ENCODE measurements around the gene CLCN6. TPM values are rescaled to one million over a fixed set of nuclear protein-coding genes. Genes with fewer than 3 reads are reported as not detected.
A peak's percentile ranks its signal among the peaks of the same experiment; 100 is the strongest.

Gene CLCN6
- total RNA-seq, 1 donor = 18.6 TPM

GRCh38 chr1:11806307-11806936 is 431 bp downstream of the CLCN6 start:
- peak; percentile 36 for DNase-seq (ENCODE audit: low read depth)
- H3K4me3 ChIP-seq (ENCODE audit: low read depth, low read length) = peak overlapping the region; percentile 89
- no peak for TF ChIP-seq CTCF (IDR thresholded peaks at IDR 0.05; ENCODE audit: insufficient read depth, low read depth, low read length)

GRCh38 chr1:11807133-11807532 is 1.1 kb downstream of the CLCN6 start:
- no peak for TF ChIP-seq CTCF (IDR thresholded peaks at IDR 0.05; ENCODE audit: insufficient read depth, low read depth, low read length)
- no peak for DNase-seq (ENCODE audit: low read depth)
- H3K4me3 ChIP-seq (ENCODE audit: low read depth, low read length) = peak overlapping the region; percentile 89

- DNase-seq (ENCODE audit: low read depth) = no peak
- TF ChIP-seq CTCF (IDR thresholded peaks at IDR 0.05; ENCODE audit: insufficient read depth, low read depth, low read length) = no peak
- H3K4me3 ChIP-seq (ENCODE audit: low read depth, low read length) = no peak overlapping the region
Measured at GRCh38 chr1:11813021-11813420, 7.0 kb downstream of the CLCN6 start.

- no peak for TF ChIP-seq CTCF (IDR thresholded peaks at IDR 0.05; ENCODE audit: insufficient read depth, low read depth, low read length)
- H3K4me3 ChIP-seq (ENCODE audit: low read depth, low read length) = no peak overlapping the region
- DNase-seq (ENCODE audit: low read depth) = no peak
Measured at GRCh38 chr1:11817192-11817591, 11.2 kb downstream of the CLCN6 start.

GRCh38 chr1:11822091-11822490 is 16.1 kb downstream of the CLCN6 start:
- TF ChIP-seq CTCF (IDR thresholded peaks at IDR 0.05; ENCODE audit: insufficient read depth, low read depth, low read length) = no peak
- peak; percentile 47 for DNase-seq (ENCODE audit: low read depth)
- H3K4me3 ChIP-seq (ENCODE audit: low read depth, low read length) = no peak overlapping the region

- TF ChIP-seq CTCF (IDR thresholded peaks at IDR 0.05; ENCODE audit: insufficient read depth, low read depth, low read length) = no peak
- no peak overlapping the region for H3K4me3 ChIP-seq (ENCODE audit: low read depth, low read length)
- no peak for DNase-seq (ENCODE audit: low read depth)
Measured at GRCh38 chr1:11823366-11824137, 17.6 kb downstream of the CLCN6 start.

Measured in fibroblast of villous mesenchyme (primary cell).